A549 (cell line): ENCODE results near the gene COL5A1.

Source experiments
- CTCF ChIP-seq: fragments of >200 bp; sonication (Bioruptor Twin); formaldehyde crosslinking; IDR thresholded peaks from 3 replicates; pipeline ENCODE4 v1.5.1; 2016
- POLR2A ChIP-seq: IDR thresholded peaks from 2 replicates; pipeline ENCODE4 v1.6.1; 2012; ENCODE audit warnings: mild to moderate bottlenecking, low read length

GRCh38 chr9:134728021-134728795 lies 86.6 kb downstream of the COL5A1 start:
- no peak for TF ChIP-seq CTCF
- TF ChIP-seq POLR2A: no peak
